Nephron (organoid): Measurements from ENCODE around the gene ZNF134.
A peak's percentile ranks its signal among the peaks of the same experiment; 100 is the strongest.

Source experiments
- H3K27ac Mint-ChIP-seq, 3 experiments: 2 replicates each; pipeline ENCODE4 v1.8.0; 2020; ENCODE audit warnings: mixed read lengths in 3 of 3, mild to moderate bottlenecking in 2 of 3, moderate library complexity in 1 of 3
- H3K27me3 Mint-ChIP-seq: 2 replicates; pipeline ENCODE4 v1.8.0; 2021; ENCODE audit warnings: low read depth, mild to moderate bottlenecking, moderate library complexity, mixed read lengths
- H3K36me3 Mint-ChIP-seq: 2 replicates; pipeline ENCODE4 v1.8.0; 2020; ENCODE audit warnings: low read depth, mixed read lengths
- H3K4me1 Mint-ChIP-seq: 2 replicates; pipeline ENCODE4 v1.8.0; 2020; ENCODE audit warnings: mixed read lengths
- H3K4me3 Mint-ChIP-seq, 3 experiments: 2 replicates each; pipeline ENCODE4 v1.8.0; 2020; ENCODE audit warnings: mild to moderate bottlenecking in 3 of 3, mixed read lengths in 3 of 3, moderate library complexity in 2 of 3
- H3K9me3 Mint-ChIP-seq: 2 replicates; pipeline ENCODE4 v1.8.0; 2020; ENCODE audit warnings: mixed read lengths
- CTCF ChIP-seq, 3 experiments: fragments of 200-600 bp; sonication (generic); IDR thresholded peaks; one replicate each; pipeline ENCODE4 v1.5.0; 2021; ENCODE audit warnings: antibody characterized with exemption in 3 of 3; ENCODE audit not compliant: unreplicated experiment in 3 of 3

ZNF134 gene

GRCh38 chr19:57599761-57600383 is 14.2 kb upstream of the ZNF134 start, which contains the start of gene ZNF530:
Gene ZNF530 (plus strand): TSS chr19:57599885. CDS start chr19:57604346, 4,461 bp downstream.
- Mint-ChIP-seq H3K4me1 (peaks cover 5% of the 10 kb centered on the region), H3K4me3 (peak within 1 kb of the TSS; percentile 87 to 94 (median 93)), H3K9me3 (peaks cover 64% of the 10 kb centered on the region), H3K27me3 (no peaks in the 10 kb centered on the region), H3K36me3 (peaks cover 58% of the 10 kb centered on the region), H3K27ac (peak within 1 kb of the TSS; percentile 47 to 68 (median 56))
- no peak for TF ChIP-seq CTCF (IDR thresholded peaks at IDR 0.05; ENCODE audit: unreplicated experiment in 3 of 3)

- Mint-ChIP-seq H3K27me3 (no peaks in the 10 kb centered on the region), H3K9me3 (peaks cover 77% of the 10 kb centered on the region), H3K4me3 (no peak overlapping the region), H3K27ac (no peak overlapping the region), H3K4me1 (no peaks in the 10 kb centered on the region), H3K36me3 (peaks cover 88% of the 10 kb centered on the region)
- no peak for TF ChIP-seq CTCF (IDR thresholded peaks at IDR 0.05; ENCODE audit: unreplicated experiment in 3 of 3)
These were observed 7.1 kb upstream of the ZNF134 start for GRCh38 chr19:57606931-57607330.

- Mint-ChIP-seq H3K27ac (no peak overlapping the region), H3K27me3 (no peaks in the 10 kb centered on the region), H3K9me3 (peaks cover 77% of the 10 kb centered on the region), H3K4me3 (peak overlapping the region in 1 of 3 experiments; percentile 38), H3K4me1 (peaks cover 14% of the 10 kb centered on the region), H3K36me3 (peaks cover 87% of the 10 kb centered on the region)
- no peak for TF ChIP-seq CTCF (IDR thresholded peaks at IDR 0.05; ENCODE audit: unreplicated experiment in 3 of 3)
These were observed 2.9 kb upstream of the ZNF134 start for GRCh38 chr19:57611113-57611512.

- H3K4me3 Mint-ChIP-seq, result peak overlapping the region; percentile 93 to 100 (median 94)
- H3K36me3 Mint-ChIP-seq, result peaks cover 94% of the 10 kb centered on the region
- no peak for TF ChIP-seq CTCF (IDR thresholded peaks at IDR 0.05; ENCODE audit: unreplicated experiment in 3 of 3)
- H3K4me1 Mint-ChIP-seq, result peaks cover 14% of the 10 kb centered on the region
- H3K27me3 Mint-ChIP-seq, result peaks cover 4% of the 10 kb centered on the region
- peak overlapping the region; percentile 60 to 92 (median 78) for H3K27ac Mint-ChIP-seq
- peaks cover 90% of the 10 kb centered on the region for H3K9me3 Mint-ChIP-seq
These were observed 1.3 kb downstream of the ZNF134 start for GRCh38 chr19:57615346-57615745.

- no peak for TF ChIP-seq CTCF (IDR thresholded peaks at IDR 0.05; ENCODE audit: unreplicated experiment in 3 of 3)
- Mint-ChIP-seq H3K4me3 (no peak overlapping the region), H3K4me1 (no peaks in the 10 kb centered on the region), H3K36me3 (peaks cover 100% of the 10 kb centered on the region), H3K27me3 (peaks cover 4% of the 10 kb centered on the region), H3K9me3 (peaks cover 97% of the 10 kb centered on the region), H3K27ac (no peak overlapping the region)
These were observed 6.8 kb downstream of the ZNF134 start for GRCh38 chr19:57620673-57621348.
